ENCODE measurements around the gene DDX6. TPM values are rescaled to one million over a fixed set of nuclear protein-coding genes. Genes with fewer than 3 reads are reported as not detected.

Gene DDX6
- total RNA-seq, 6 experiments from 2014 or later: 127 to 151 (median 133) TPM

DNA sequence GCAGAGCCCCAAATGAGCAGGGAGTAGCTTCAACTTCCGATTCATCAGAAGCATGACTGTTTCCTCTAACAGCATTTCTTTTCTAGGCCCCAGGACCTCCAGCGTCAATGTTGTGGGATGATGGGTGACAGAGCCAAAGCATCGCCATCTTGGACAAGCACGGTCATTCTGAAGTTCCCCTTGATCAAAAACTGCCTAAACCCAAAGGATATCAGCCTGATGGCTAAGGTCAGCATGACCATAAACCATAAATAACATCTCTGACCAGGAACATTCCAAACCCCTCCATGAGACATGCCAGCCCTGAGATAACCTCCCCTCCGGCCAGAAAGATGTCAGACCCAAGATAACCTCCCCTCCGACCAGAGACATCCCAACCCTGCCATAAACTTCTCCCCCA lies 82.7 kb downstream of the DDX6 start:
- Mint-ChIP-seq H3K9me3 (no peaks in the 10 kb centered on the region), H3K4me1 (ENCODE audit: low read depth) (peaks cover 11% of the 10 kb centered on the region; the same call in 1 of the 2 replicates), H3K36me3 (ENCODE audit: low read depth) (no peaks in the 10 kb centered on the region), H3K4me3 (no peak overlapping the region), H3K27ac (no peak overlapping the region), H3K27me3 (ENCODE audit: insufficient read depth) (peaks cover 31% of the 10 kb centered on the region)
- DNase-seq: no peak
- TF ChIP-seq, protein P1, sequence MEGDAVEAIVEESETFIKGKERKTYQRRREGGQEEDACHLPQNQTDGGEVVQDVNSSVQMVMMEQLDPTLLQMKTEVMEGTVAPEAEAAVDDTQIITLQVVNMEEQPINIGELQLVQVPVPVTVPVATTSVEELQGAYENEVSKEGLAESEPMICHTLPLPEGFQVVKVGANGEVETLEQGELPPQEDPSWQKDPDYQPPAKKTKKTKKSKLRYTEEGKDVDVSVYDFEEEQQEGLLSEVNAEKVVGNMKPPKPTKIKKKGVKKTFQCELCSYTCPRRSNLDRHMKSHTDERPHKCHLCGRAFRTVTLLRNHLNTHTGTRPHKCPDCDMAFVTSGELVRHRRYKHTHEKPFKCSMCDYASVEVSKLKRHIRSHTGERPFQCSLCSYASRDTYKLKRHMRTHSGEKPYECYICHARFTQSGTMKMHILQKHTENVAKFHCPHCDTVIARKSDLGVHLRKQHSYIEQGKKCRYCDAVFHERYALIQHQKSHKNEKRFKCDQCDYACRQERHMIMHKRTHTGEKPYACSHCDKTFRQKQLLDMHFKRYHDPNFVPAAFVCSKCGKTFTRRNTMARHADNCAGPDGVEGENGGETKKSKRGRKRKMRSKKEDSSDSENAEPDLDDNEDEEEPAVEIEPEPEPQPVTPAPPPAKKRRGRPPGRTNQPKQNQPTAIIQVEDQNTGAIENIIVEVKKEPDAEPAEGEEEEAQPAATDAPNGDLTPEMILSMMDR (IDR thresholded peaks at IDR 0.05): no peak

DNA sequence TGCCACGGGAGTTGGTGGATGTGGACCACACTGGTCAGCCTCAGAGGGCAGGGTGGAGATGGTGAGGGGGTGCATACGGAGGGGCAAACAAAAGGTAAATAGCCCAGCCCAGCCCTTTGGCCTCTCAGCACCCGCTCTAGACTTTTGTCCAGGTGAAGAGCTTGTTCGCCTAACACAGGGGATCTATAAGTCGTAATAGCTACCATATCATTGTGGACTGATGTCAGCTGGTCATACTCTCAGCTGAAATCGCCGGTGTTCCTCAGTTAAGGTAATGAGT lies 84.5 kb downstream of the DDX6 start:
- Mint-ChIP-seq H3K4me3 (no peak overlapping the region), H3K27me3 (ENCODE audit: insufficient read depth) (peaks cover 29% of the 10 kb centered on the region), H3K4me1 (ENCODE audit: low read depth) (peaks cover 11% of the 10 kb centered on the region; the same call in 1 of the 2 replicates), H3K9me3 (no peaks in the 10 kb centered on the region), H3K27ac (no peak overlapping the region), H3K36me3 (ENCODE audit: low read depth) (no peaks in the 10 kb centered on the region)
- no peak for DNase-seq
- TF ChIP-seq, protein P1 (IDR thresholded peaks at IDR 0.05): no peak

DNA sequence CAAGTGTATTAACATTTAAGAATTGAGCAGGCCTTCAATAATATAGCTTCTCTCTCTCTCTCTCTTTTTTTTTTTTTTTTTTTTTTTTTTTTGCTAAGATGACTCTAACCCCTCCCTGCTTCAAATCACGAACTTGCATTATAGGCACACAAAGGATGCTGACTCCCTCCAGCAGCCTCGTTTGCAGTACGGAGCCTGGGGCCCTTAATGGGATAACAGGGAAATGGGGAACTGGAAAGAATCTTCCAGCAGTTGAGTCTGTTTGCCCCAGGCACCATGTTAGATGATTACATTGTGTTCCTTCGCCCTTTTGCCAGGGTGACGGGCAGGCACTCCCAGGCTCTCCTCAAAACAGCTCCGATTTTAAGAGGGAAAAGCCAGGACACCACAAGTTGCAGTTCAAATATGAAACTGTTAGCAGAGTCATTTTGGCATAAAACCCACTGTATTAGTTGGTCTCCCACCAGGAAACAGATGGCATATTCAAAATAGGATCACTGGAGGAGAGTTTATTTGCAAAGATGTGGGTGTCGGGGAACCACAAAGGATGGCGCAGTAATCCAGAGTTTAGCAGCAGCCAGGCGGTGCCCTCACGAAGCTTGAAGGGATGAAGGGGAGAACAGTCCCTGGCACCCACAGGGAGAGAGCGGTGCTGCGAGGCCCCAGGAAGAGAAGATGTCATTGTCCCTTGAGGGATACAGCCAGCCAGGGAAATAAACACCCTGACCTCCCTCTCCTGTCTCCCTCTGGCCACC lies 85.0 kb downstream of the DDX6 start:
- peaks cover 11% of the 10 kb centered on the region; the same call in 1 of the 2 replicates for H3K4me1 Mint-ChIP-seq (ENCODE audit: low read depth)
- H3K27ac Mint-ChIP-seq: no peak overlapping the region
- H3K9me3 Mint-ChIP-seq: no peaks in the 10 kb centered on the region
- TF ChIP-seq, protein P1 (IDR thresholded peaks at IDR 0.05): no peak
- no peak for DNase-seq
- H3K36me3 Mint-ChIP-seq (ENCODE audit: low read depth): no peaks in the 10 kb centered on the region
- H3K4me3 Mint-ChIP-seq: no peak overlapping the region
- peaks cover 27% of the 10 kb centered on the region for H3K27me3 Mint-ChIP-seq (ENCODE audit: insufficient read depth)

DNA sequence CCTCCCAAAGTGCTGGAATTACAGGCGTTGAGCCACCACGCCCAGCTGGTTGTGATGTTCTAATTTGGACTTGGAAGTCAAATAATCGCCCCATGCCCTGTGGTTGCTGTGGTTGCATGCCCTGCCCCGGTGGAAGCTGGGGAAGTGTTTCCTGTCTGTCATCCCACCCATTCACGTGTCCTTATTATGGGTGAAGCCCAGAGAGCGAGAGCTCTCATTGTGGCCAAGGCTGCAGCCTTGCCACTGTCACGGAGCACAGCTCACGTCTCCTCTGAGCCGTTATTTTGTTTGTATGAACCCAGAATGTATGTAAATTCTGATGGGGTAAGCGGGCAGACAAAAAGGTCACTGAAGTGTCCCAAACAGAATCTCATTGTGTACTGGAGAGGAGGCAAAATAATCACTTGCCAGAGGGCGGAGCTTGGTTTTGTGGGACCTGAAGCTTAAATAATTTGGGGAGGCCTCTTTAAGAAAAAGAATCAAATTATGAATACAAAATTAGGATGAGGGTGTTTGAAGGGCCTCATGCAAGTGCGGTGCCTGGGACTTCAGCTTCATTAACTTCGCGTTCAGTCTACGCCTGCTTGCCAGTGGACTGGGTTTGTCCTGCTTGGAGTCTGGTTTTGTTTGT lies 85.7 kb downstream of the DDX6 start:
- peaks cover 22% of the 10 kb centered on the region for H3K27me3 Mint-ChIP-seq (ENCODE audit: insufficient read depth)
- H3K9me3 Mint-ChIP-seq: peaks cover 3% of the 10 kb centered on the region
- TF ChIP-seq, protein P1 (IDR thresholded peaks at IDR 0.05): no peak
- peaks cover 3% of the 10 kb centered on the region; the same call in 1 of the 2 replicates for H3K36me3 Mint-ChIP-seq (ENCODE audit: low read depth)
- H3K27ac Mint-ChIP-seq: no peak overlapping the region
- H3K4me3 Mint-ChIP-seq: no peak overlapping the region
- H3K4me1 Mint-ChIP-seq (ENCODE audit: low read depth): peaks cover 11% of the 10 kb centered on the region; the same call in 1 of the 2 replicates
- no peak for DNase-seq

DNA sequence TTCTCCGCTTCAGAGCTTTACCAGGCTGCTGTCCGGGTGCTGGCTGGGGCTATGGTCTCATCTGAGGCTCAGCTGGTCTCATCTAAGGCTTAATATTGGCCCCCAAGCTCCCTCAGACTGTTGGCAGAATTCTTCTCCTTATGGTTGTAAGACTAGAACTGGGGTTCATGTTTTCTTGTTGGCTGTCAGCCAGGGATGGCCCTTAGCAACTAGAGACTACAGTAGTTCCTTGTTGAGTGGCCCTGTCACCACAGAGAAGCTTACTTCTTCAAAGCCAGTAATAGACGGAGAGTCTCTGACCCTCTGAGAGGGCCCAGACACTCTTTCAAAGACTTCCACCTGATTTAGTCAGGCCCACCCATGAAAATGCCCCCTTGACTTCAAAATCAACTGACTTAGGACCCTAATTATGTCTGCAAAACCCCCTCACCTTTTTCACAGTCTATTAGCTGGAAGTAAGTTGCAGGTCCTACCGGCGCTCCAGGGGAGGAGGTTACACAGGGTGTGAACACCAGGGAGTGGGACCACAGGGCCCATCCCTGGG lies 87.3 kb downstream of the DDX6 start:
- Mint-ChIP-seq H3K4me1 (ENCODE audit: low read depth) (peaks cover 11% of the 10 kb centered on the region; the same call in 1 of the 2 replicates), H3K36me3 (ENCODE audit: low read depth) (peaks cover 5% of the 10 kb centered on the region; the same call in 1 of the 2 replicates), H3K27ac (no peak overlapping the region), H3K27me3 (ENCODE audit: insufficient read depth) (peaks cover 20% of the 10 kb centered on the region), H3K4me3 (no peak overlapping the region), H3K9me3 (peaks cover 4% of the 10 kb centered on the region)
- no peak for DNase-seq
- TF ChIP-seq, protein P1 (IDR thresholded peaks at IDR 0.05): no peak

Data from HFFc6 (cell line).